Natural killer cell (primary cell): ENCODE measurements around the gene LRRC38. TPM values are rescaled to one million over a fixed set of nuclear protein-coding genes. Genes with fewer than 3 reads are reported as not detected.
"Not testable (repeated sequence)": the region's sequence is repeated elsewhere in the genome, so short reads cannot be mapped to it uniquely, and the experiment has no call there.

Experiments
- ATAC-seq, 3 donors: fragments of 150-1000 bp in 2 of 3; fragments of 200-7000 bp in 1 of 3; cut with Tn5 transposase; 1 replicate in 1 of 3; 2 replicates in 2 of 3; pipeline ENCODE4 v1.10.0; 2021; ENCODE audit warnings: mild to moderate bottlenecking in 2 of 3, moderate library complexity in 2 of 3
- DNase-seq, 2 donors: peaks; one replicate each; pipeline versions ENCODE4 v3.0.0 to v3.0.0-alpha.2; 2013 to 2021; ENCODE audit warnings: mixed read lengths in 1 of 2
- H3K27ac ChIP-seq: one replicate; pipeline ENCODE4 v1.5.1; 2013; ENCODE audit warnings: mild to moderate bottlenecking, low read length
- H3K27me3 ChIP-seq: one replicate; pipeline ENCODE4 v1.6.1; 2013; ENCODE audit warnings: low read length; ENCODE audit not compliant: control insufficient read depth, insufficient read depth
- H3K36me3 ChIP-seq: one replicate; pipeline ENCODE4 v1.6.1; 2013; ENCODE audit warnings: low read length; ENCODE audit not compliant: control insufficient read depth, insufficient read depth
- H3K4me1 ChIP-seq: one replicate; pipeline ENCODE4 v1.6.1; 2013; ENCODE audit warnings: low read length; ENCODE audit not compliant: control insufficient read depth, insufficient read depth
- H3K4me3 ChIP-seq: one replicate; pipeline ENCODE4 v1.5.1; 2013; ENCODE audit warnings: low read length
- H3K9me3 ChIP-seq: one replicate; pipeline ENCODE4 v1.6.1; 2013; ENCODE audit warnings: low read length; ENCODE audit not compliant: control insufficient read depth, insufficient read depth
- H3K27ac Mint-ChIP-seq, 2 donors: one replicate each; pipeline ENCODE4 v1.8.0; 2022; ENCODE audit warnings: mild to moderate bottlenecking in 2 of 2, mixed read lengths in 2 of 2, moderate library complexity in 1 of 2
- H3K27me3 Mint-ChIP-seq, 2 donors: one replicate each; pipeline ENCODE4 v1.8.0; 2022; ENCODE audit warnings: low read depth in 2 of 2, mixed read lengths in 2 of 2
- H3K36me3 Mint-ChIP-seq: one replicate; pipeline ENCODE4 v1.8.0; 2022; ENCODE audit warnings: mixed read lengths
- H3K4me1 Mint-ChIP-seq, 2 donors: one replicate each; pipeline ENCODE4 v1.8.0; 2022; ENCODE audit warnings: mixed read lengths in 2 of 2
- H3K4me3 Mint-ChIP-seq: one replicate; pipeline ENCODE4 v1.8.0; 2022; ENCODE audit warnings: mild to moderate bottlenecking, moderate library complexity, mixed read lengths
- H3K9me3 Mint-ChIP-seq, 2 donors: one replicate each; pipeline ENCODE4 v1.8.0; 2022; ENCODE audit warnings: mixed read lengths in 2 of 2
- WGBS: methylation state at CpG from one replicate; pipeline ENCODE4 v1.1.7; 2013; ENCODE audit warnings: missing lambda C conversion rate; ENCODE audit not compliant: insufficient coverage; 5-methylcytosine and 5-hydroxymethylcytosine counted together
- intact Hi-C: fragments of 100-400 bp; cut with micrococcal nuclease; formaldehyde crosslinking; loops from one replicate; pipeline ENCODE4 v1.14.2; 2022
- total RNA-seq, 4 donors: library from RNA; stranded (reverse); fragments of 120-200 nt in 1 of 4; gene quantifications; one replicate each; pipeline versions ENCODE4 v1.2.3 to v1.2.4, GENCODE V29; 2013 to 2022
- TF ChIP-seq, protein P1 (sequence below): fragments of 200-600 bp; IDR thresholded peaks from one replicate; pipeline ENCODE4 v1.8.0; 2022; ENCODE audit warnings: antibody characterized with exemption

The LRRC38 gene, protein sequence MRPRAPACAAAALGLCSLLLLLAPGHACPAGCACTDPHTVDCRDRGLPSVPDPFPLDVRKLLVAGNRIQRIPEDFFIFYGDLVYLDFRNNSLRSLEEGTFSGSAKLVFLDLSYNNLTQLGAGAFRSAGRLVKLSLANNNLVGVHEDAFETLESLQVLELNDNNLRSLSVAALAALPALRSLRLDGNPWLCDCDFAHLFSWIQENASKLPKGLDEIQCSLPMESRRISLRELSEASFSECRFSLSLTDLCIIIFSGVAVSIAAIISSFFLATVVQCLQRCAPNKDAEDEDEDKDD
- not detected for total RNA-seq
- not detected for total RNA-seq (2013)

DNA sequence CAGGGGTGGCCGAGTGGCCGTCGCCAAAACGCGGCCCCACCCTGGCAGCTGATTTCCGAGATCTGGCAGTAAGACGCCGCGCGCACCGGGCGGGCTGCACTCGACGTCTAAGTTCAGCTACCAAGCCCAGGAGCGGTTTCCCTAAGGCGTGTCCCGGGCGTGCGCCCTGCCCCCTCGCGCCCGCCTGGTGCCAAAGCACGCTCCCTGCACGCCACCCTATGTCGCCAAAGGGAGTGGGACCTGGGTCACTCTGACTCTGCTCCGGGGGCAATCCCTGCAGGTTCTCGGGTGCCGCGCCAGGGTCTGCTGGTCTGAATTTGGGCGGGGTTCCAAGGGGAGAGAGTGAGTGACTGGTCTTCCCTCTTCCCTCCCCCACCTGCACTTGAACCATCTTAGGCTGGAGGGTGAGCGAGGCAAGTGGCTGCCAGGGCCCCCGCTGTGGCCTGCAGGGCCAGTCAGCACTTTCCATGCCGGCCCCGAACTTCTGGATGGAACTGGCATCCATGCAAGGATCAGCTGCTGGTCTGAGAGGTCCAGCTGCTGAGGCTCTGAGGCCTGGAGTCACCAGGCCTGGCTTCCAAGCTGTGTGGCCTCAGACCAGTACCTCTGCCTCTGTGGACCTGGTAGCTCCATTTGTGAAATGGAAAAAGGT, at the start of gene LRRC38:
Gene LRRC38, minus strand, starts transcription at position 109 of the 652 bp plus-strand sequence. CDS start 410 bp downstream, outside the sequence.
- Mint-ChIP-seq H3K9me3 (no peaks in the 10 kb centered on the region), H3K4me1 (no peaks in the 10 kb centered on the region), H3K27me3 (peaks cover 13 to 20% of the 10 kb centered on the region in 2 donors), H3K36me3 (no peaks in the 10 kb centered on the region), H3K27ac (no peak within 1 kb of the TSS), H3K4me3 (no peak within 1 kb of the TSS)
- Histone ChIP-seq H3K36me3 (no peaks in the 10 kb centered on the region), H3K4me1 (no peaks in the 10 kb centered on the region), H3K27ac (no peak within 1 kb of the TSS), H3K9me3 (no peaks in the 10 kb centered on the region), H3K27me3 (no peaks in the 10 kb centered on the region), H3K4me3 (no peak within 1 kb of the TSS)
- intact Hi-C loops, result no loop called here
- DNase-seq, result no peak
- ATAC-seq, result no peak
- TF ChIP-seq, protein P1, sequence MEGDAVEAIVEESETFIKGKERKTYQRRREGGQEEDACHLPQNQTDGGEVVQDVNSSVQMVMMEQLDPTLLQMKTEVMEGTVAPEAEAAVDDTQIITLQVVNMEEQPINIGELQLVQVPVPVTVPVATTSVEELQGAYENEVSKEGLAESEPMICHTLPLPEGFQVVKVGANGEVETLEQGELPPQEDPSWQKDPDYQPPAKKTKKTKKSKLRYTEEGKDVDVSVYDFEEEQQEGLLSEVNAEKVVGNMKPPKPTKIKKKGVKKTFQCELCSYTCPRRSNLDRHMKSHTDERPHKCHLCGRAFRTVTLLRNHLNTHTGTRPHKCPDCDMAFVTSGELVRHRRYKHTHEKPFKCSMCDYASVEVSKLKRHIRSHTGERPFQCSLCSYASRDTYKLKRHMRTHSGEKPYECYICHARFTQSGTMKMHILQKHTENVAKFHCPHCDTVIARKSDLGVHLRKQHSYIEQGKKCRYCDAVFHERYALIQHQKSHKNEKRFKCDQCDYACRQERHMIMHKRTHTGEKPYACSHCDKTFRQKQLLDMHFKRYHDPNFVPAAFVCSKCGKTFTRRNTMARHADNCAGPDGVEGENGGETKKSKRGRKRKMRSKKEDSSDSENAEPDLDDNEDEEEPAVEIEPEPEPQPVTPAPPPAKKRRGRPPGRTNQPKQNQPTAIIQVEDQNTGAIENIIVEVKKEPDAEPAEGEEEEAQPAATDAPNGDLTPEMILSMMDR, result no peak
- 8% methylated on average over 34 of the region's 34 CpGs for WGBS

DNA sequence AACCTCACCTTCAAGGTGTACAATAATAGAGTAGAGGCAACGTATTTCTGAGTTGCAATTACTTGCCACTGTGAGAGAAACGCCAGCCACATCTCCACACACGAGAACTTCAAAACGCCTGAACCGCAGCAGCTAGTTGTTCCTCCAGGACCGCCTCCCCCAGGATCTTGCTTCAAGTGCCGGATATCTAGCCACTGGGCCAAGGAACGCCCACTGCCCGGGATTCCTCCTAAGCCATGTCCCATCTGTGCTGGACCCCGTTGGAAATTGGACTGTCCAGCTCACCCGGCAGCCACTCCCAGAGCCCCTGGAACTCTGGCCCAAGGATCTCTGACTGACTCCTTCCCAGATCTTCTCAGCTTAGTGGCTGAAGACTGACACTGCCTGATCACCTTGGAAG, 49.2 kb upstream of the LRRC38 start:
- H3K9me3 Mint-ChIP-seq, ATAC-seq, H3K9me3 ChIP-seq, H3K36me3 Mint-ChIP-seq, DNase-seq, H3K27me3 ChIP-seq, H3K4me1 Mint-ChIP-seq, H3K4me3 Mint-ChIP-seq, H3K27ac ChIP-seq, H3K36me3 ChIP-seq, intact Hi-C loops, H3K4me1 ChIP-seq, H3K4me3 ChIP-seq, H3K27ac Mint-ChIP-seq: not testable (repeated sequence)
- peaks cover 0 to 10% of the 10 kb centered on the region in 2 donors for H3K27me3 Mint-ChIP-seq
- 86% methylated on average over 11 of the region's 11 CpGs for WGBS

DNA sequence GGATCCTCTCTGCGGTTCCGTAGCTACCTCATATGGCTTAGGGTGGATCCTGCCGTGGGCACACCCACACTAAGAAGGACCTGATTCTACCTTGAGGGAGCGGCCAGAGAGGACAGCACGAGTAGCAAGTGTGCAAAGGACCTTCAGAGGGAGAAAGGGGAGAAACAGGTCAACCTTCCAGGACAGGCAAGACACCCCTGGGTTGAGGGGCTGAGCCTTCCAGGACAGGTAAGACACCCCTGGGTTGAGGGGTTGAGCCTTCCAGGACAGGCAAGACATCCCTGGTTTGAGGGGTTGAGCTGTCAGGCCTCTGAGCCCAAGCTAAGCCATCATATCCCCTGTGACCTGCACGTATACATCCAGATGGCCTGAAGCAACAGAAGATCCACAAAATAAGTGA, 46.7 kb upstream of the LRRC38 start:
- peaks cover 0 to 14% of the 10 kb centered on the region in 2 donors for H3K27me3 Mint-ChIP-seq
- 84% methylated on average over 6 of the region's 6 CpGs for WGBS
- no peak overlapping the region for H3K27ac ChIP-seq
- no peaks in the 10 kb centered on the region for H3K36me3 Mint-ChIP-seq
- ATAC-seq (no peak), DNase-seq (no peak)
- H3K9me3 Mint-ChIP-seq, result no peaks in the 10 kb centered on the region
- H3K36me3 ChIP-seq, result no peaks in the 10 kb centered on the region
- no peak overlapping the region for H3K27ac Mint-ChIP-seq
- TF ChIP-seq, protein P1, result no peak
- H3K4me1 Mint-ChIP-seq, result no peaks in the 10 kb centered on the region
- no peaks in the 10 kb centered on the region for H3K4me1 ChIP-seq
- H3K4me3 ChIP-seq, result no peak overlapping the region
- no peaks in the 10 kb centered on the region for H3K9me3 ChIP-seq
- intact Hi-C loops, result no loop called here
- no peaks in the 10 kb centered on the region for H3K27me3 ChIP-seq
- H3K4me3 Mint-ChIP-seq, result no peak overlapping the region

DNA sequence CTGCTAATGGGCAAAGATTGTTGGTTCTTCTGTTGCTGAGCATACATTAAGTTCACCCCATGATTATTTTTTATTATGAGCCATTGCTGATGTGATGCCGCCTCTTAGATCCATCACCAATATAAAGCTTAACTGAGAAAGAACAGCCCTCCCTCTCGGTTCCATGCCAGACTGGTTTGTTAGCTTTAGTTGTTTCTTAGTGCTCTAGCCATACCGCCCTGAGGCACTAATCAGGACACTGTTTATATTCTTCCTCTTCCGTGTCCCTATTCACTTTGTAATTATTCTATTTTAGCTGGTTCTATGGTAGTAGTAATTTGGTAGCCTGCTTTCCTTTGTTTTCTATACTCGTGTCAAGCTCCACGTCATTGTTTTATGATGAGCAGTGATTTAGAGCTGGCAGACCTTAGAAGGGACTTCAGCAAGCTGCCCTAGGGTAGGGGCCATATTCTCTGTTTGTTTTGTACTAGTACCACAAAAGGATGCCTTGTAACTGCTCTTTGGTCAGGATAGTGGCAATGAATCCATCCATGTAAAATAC, 42.5 kb upstream of the LRRC38 start:
- Mint-ChIP-seq H3K27me3 (peaks cover 0 to 3% of the 10 kb centered on the region in 2 donors), H3K9me3 (no peaks in the 10 kb centered on the region), H3K27ac (no peak overlapping the region), H3K4me1 (no peaks in the 10 kb centered on the region), H3K4me3 (no peak overlapping the region), H3K36me3 (no peaks in the 10 kb centered on the region)
- no peaks in the 10 kb centered on the region for H3K4me1 ChIP-seq
- H3K27ac ChIP-seq, result no peak overlapping the region
- DNase-seq, result no peak
- H3K9me3 ChIP-seq, result no peaks in the 10 kb centered on the region
- H3K27me3 ChIP-seq, result no peaks in the 10 kb centered on the region
- TF ChIP-seq, protein P1, result no peak
- no peaks in the 10 kb centered on the region for H3K36me3 ChIP-seq
- no peak for ATAC-seq
- 83% methylated on average over 5 of the region's 6 CpGs for WGBS
- H3K4me3 ChIP-seq, result no peak overlapping the region
- intact Hi-C loops, result no loop called here
